ENCODE data around the gene SOD3. TPM values are rescaled to one million over a fixed set of nuclear protein-coding genes. Genes with fewer than 3 reads are reported as not detected.

Gene SOD3
- total RNA-seq, 1 donor from 2014 or later = not detected

GRCh38 chr4:24840826-24841543, 45.6 kb downstream of the SOD3 start:
- intact Hi-C loops (cut with micrococcal nuclease) = no loop called here

- intact Hi-C loops (cut with micrococcal nuclease) = no loop called here
Measured at GRCh38 chr4:24842356-24842755, 47.0 kb downstream of the SOD3 start.

- intact Hi-C loops (cut with micrococcal nuclease) = no loop called here
Measured at GRCh38 chr4:24843096-24843495, 47.7 kb downstream of the SOD3 start.

GRCh38 chr4:24845132-24845531, 49.8 kb downstream of the SOD3 start:
- intact Hi-C loops (cut with micrococcal nuclease) = no loop called here

- intact Hi-C loops (cut with micrococcal nuclease) = no loop called here
Measured at GRCh38 chr4:24845902-24846301, 50.5 kb downstream of the SOD3 start.

GRCh38 chr4:24846716-24847115, 51.3 kb downstream of the SOD3 start:
- intact Hi-C loops (cut with micrococcal nuclease) = no loop called here

GRCh38 chr4:24849351-24849750, 54.0 kb downstream of the SOD3 start:
- intact Hi-C loops (cut with micrococcal nuclease) = no loop called here

GRCh38 chr4:24849756-24850155, 54.4 kb downstream of the SOD3 start:
- intact Hi-C loops (cut with micrococcal nuclease) = no loop called here

Other genes with a start within 250 kb of the SOD3 start
- 207 and 215 TPM in 2 replicates for gene DHX15, start 211.0 kb upstream of the SOD3 start, total RNA-seq
- gene CCDC149, start 117.5 kb downstream of the SOD3 start, total RNA-seq = 0.14 and 0.25 TPM in 2 replicates
- gene LGI2, start 235.4 kb downstream of the SOD3 start, total RNA-seq = not detected in 2 replicates

Measured in T-helper 2 cell treated with Interferon-gamma antibody and Interleukin-4, amounts not matched to agents 100 ng/mL and 5 ng/mL, for 36 hours (primary cell).